Neural progenitor cell (in vitro differentiated cells): ENCODE measurements around the gene VPS26B. TPM values are rescaled to one million over a fixed set of nuclear protein-coding genes. Genes with fewer than 3 reads are reported as not detected.

Experiments
- DNase-seq: peaks from one replicate; pipeline ENCODE4 v3.0.0-alpha.2; 2016; ENCODE audit warnings: low spot score
- H2AFZ ChIP-seq: fragments of 200-600 bp; sonication (generic); replicated peaks from 2 replicates; pipeline ENCODE4 v1.6.1; 2016; ENCODE audit warnings: antibody characterized with exemption
- H3F3A ChIP-seq: fragments of 200-600 bp; sonication (generic); 2 replicates; pipeline ENCODE4 v1.6.1; 2016; ENCODE audit warnings: antibody characterized with exemption, low read depth
- H3K27ac ChIP-seq: fragments of 200-600 bp; sonication (generic); 2 replicates; pipeline ENCODE4 v1.5.1; 2016; ENCODE audit warnings: mild to moderate bottlenecking
- H3K27me3 ChIP-seq: fragments of 200-600 bp; sonication (generic); 2 replicates; pipeline ENCODE4 v1.6.1; 2016; ENCODE audit warnings: mild to moderate bottlenecking, moderate library complexity
- H3K36me3 ChIP-seq: fragments of 200-600 bp; sonication (generic); 2 replicates; pipeline ENCODE4 v1.5.1; 2016
- H3K4me1 ChIP-seq: fragments of 200-600 bp; sonication (generic); 2 replicates; pipeline ENCODE4 v1.6.1; 2016; ENCODE audit warnings: mixed run types
- H3K4me2 ChIP-seq: fragments of 200-600 bp; sonication (generic); 2 replicates; pipeline ENCODE4 v1.6.1; 2016
- H3K4me3 ChIP-seq: fragments of 200-600 bp; sonication (generic); 2 replicates; pipeline ENCODE4 v1.5.1; 2016
- H3K79me2 ChIP-seq: fragments of 200-600 bp; sonication (generic); 2 replicates; pipeline ENCODE4 v1.6.1; 2016; ENCODE audit warnings: low read depth
- H3K9ac ChIP-seq: fragments of 200-600 bp; sonication (generic); 2 replicates; pipeline ENCODE4 v1.6.1; 2016
- H3K9me3 ChIP-seq: fragments of 200-600 bp; sonication (generic); 2 replicates; pipeline ENCODE4 v1.5.1; 2016; ENCODE audit warnings: low read depth
- H4K20me1 ChIP-seq: fragments of 200-600 bp; sonication (generic); 2 replicates; pipeline ENCODE4 v1.6.1; 2016; ENCODE audit warnings: low read depth
- H3K27ac Mint-ChIP-seq: 3 replicates; pipeline ENCODE4 v1.8.0; 2021; ENCODE audit warnings: mixed read lengths
- H3K27me3 Mint-ChIP-seq: 2 replicates; pipeline ENCODE4 v1.8.0; 2022; ENCODE audit warnings: low read depth, mild to moderate bottlenecking, inconsistent platforms, moderate library complexity, mixed read lengths; ENCODE audit not compliant: insufficient read depth
- H3K36me3 Mint-ChIP-seq: 3 replicates; pipeline ENCODE4 v1.8.0; 2021; ENCODE audit warnings: mixed read lengths
- H3K4me1 Mint-ChIP-seq: 3 replicates; pipeline ENCODE4 v1.8.0; 2021; ENCODE audit warnings: mixed read lengths
- H3K4me3 Mint-ChIP-seq: 3 replicates; pipeline ENCODE4 v1.8.0; 2021; ENCODE audit warnings: mild to moderate bottlenecking, moderate library complexity, mixed read lengths
- H3K9me3 Mint-ChIP-seq: 3 replicates; pipeline ENCODE4 v1.8.0; 2020; ENCODE audit warnings: mixed read lengths
- EZH2 ChIP-seq: fragments of 200-600 bp; sonication (generic); IDR thresholded peaks from 2 replicates; pipeline ENCODE4 v1.6.1; 2017; ENCODE audit warnings: antibody characterized with exemption, mild to moderate bottlenecking, moderate library complexity
- EZH2phosphoT487 ChIP-seq: fragments of 200-600 bp; sonication (generic); IDR thresholded peaks from 2 replicates; pipeline ENCODE4 v1.6.1; 2017; ENCODE audit warnings: antibody characterized with exemption
- total RNA-seq: library from RNA; depleted of rRNA; stranded (reverse); fragments of >200 nt; gene quantifications from 2 replicates; pipeline ENCODE4 v1.2.3, GENCODE V29; 2015; ENCODE audit warnings: low replicate concordance
- TF ChIP-seq, protein P1 (sequence below): fragments of 200-600 bp; sonication (generic); IDR thresholded peaks from 2 replicates; pipeline ENCODE4 v1.5.1; 2017; ENCODE audit warnings: antibody characterized with exemption, mild to moderate bottlenecking

VPS26B gene
- total RNA-seq, 1 donor from 2014 or later: 17.6 TPM

DNA sequence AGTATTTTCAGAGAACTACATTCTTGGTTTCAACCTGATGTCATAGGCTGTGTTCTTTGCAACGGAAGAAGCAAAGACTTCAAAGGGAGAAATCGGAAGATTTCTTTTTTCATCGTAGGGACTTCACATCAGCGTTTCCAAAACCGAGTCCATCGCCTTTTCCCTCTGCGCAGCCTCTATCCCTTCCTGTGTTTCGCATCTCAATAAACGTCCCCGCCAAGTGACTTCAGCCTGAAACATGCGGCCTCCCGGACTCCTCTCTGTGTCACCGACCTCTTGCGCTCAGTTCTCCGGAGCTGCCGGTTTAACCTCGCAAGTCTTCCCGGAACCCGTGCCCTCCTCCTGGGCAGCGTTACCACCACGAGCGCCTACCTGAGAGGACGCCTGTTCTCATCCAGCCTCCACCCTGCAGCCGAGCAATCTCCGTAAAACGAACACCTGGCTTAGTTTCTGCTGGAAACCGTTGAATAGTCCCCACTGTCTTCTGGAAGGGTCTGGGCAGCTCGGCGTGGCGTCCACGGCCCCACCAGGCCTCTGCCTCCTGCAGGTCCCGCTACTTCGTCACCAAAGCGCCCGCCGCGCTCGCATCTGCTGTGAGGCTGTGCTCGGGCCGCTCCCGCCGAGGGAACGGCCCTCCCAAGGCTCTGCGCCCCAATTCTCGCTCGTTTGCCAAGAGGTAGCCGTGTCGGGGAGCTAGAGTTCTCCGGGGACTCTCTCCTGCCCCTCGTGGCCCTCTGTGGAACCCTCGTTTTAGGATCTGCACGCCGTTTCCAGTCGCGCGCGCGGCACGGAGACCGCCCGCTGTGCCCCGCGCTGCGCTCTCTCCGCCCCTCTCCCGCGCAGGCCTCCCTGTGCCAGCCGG is 51.3 kb downstream of the VPS26B start, which contains the start of gene GLB1L3:
TSS of gene GLB1L3 (plus strand) at position 846 of the 862 bp plus-strand sequence. CDS start 362 bp downstream, outside the sequence.
- H3K4me3 Mint-ChIP-seq: peak within 1 kb of the TSS; percentile 86
- no peak within 1 kb of the TSS for H3K9ac ChIP-seq
- peak; percentile 76 for DNase-seq
- peak within 1 kb of the TSS; percentile 50 for H3K4me3 ChIP-seq
- peak within 1 kb of the TSS; percentile 74 for H3K4me2 ChIP-seq
- H3K36me3 ChIP-seq: no peaks in the 10 kb centered on the region
- peak; percentile 90 for TF ChIP-seq EZH2phosphoT487
- TF ChIP-seq EZH2: no peak
- TF ChIP-seq, protein P1, sequence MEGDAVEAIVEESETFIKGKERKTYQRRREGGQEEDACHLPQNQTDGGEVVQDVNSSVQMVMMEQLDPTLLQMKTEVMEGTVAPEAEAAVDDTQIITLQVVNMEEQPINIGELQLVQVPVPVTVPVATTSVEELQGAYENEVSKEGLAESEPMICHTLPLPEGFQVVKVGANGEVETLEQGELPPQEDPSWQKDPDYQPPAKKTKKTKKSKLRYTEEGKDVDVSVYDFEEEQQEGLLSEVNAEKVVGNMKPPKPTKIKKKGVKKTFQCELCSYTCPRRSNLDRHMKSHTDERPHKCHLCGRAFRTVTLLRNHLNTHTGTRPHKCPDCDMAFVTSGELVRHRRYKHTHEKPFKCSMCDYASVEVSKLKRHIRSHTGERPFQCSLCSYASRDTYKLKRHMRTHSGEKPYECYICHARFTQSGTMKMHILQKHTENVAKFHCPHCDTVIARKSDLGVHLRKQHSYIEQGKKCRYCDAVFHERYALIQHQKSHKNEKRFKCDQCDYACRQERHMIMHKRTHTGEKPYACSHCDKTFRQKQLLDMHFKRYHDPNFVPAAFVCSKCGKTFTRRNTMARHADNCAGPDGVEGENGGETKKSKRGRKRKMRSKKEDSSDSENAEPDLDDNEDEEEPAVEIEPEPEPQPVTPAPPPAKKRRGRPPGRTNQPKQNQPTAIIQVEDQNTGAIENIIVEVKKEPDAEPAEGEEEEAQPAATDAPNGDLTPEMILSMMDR: peak; percentile 48
- H3K27ac Mint-ChIP-seq: no peak within 1 kb of the TSS
- H3K27me3 Mint-ChIP-seq: peaks cover 57% of the 10 kb centered on the region
- H3K36me3 Mint-ChIP-seq: peaks cover 4% of the 10 kb centered on the region
- H3K27me3 ChIP-seq: peaks cover 83% of the 10 kb centered on the region
- no peaks in the 10 kb centered on the region for H3K79me2 ChIP-seq
- H3K9me3 Mint-ChIP-seq: peaks cover 3% of the 10 kb centered on the region
- H4K20me1 ChIP-seq: peaks cover 14% of the 10 kb centered on the region
- no peaks in the 10 kb centered on the region for H3K9me3 ChIP-seq
- H3K27ac ChIP-seq: no peak within 1 kb of the TSS
- H3K4me1 Mint-ChIP-seq: peaks cover 35% of the 10 kb centered on the region
- H2AFZ ChIP-seq: peak within 1 kb of the TSS; percentile 53
- H3K4me1 ChIP-seq: no peaks in the 10 kb centered on the region
- peaks cover 16% of the 10 kb centered on the region for H3F3A ChIP-seq

DNA sequence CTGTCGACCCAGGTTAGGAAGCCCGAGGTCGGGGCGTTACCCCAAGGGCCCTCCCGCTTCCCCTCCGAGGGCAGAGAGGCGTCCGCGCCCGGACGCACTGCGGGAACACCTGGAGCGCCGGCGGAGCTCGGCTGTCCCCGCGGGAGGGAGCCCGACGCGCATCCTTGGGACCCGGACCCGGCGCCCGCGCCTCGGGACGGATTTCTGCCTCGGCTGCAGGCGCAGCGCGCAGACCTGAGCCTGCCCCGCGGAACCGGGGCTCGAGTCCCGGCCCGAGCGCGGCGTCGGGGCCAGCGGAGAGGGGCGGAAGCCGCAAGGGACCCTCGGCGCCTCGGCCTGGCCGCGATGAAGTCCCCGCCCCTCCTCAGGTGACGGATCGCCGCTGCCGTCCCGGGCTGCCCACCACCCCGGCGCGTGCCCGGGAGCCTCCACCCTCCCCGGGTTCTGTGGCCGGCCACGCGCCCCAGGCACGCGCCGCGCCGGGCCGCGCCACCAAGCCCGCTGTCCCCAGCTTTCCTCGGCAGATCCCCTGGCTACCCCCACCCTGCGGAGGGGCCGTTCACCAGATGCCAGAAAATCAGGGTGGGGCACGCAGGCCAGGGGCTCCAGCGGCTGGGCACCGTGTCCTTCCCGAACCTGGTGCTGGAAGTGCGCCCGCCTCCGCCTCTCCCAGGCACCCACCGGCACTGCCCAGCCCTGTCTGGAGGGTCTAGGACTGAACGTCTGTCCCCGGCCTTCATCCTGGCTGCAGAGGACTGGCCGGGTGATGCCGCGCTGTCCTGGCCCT is 52.1 kb downstream of the VPS26B start:
- Histone ChIP-seq H3F3A (peaks cover 16% of the 10 kb centered on the region), H3K4me3 (peak overlapping the region; percentile 50), H3K27ac (no peak overlapping the region), H4K20me1 (peaks cover 14% of the 10 kb centered on the region), H3K4me1 (no peaks in the 10 kb centered on the region), H3K4me2 (peak overlapping the region; percentile 74), H2AFZ (peak overlapping the region; percentile 53), H3K79me2 (no peaks in the 10 kb centered on the region), H3K9me3 (no peaks in the 10 kb centered on the region), H3K9ac (no peak overlapping the region), H3K36me3 (no peaks in the 10 kb centered on the region), H3K27me3 (peaks cover 75% of the 10 kb centered on the region)
- Mint-ChIP-seq H3K27ac (no peak overlapping the region), H3K27me3 (peaks cover 52% of the 10 kb centered on the region), H3K9me3 (peaks cover 3% of the 10 kb centered on the region), H3K4me3 (peak overlapping the region; percentile 86), H3K4me1 (peaks cover 33% of the 10 kb centered on the region), H3K36me3 (peaks cover 4% of the 10 kb centered on the region)
- TF ChIP-seq EZH2: peak; percentile 87
- TF ChIP-seq EZH2phosphoT487: peak; percentile 76
- TF ChIP-seq, protein P1: no peak
- DNase-seq: peak; percentile 56

DNA sequence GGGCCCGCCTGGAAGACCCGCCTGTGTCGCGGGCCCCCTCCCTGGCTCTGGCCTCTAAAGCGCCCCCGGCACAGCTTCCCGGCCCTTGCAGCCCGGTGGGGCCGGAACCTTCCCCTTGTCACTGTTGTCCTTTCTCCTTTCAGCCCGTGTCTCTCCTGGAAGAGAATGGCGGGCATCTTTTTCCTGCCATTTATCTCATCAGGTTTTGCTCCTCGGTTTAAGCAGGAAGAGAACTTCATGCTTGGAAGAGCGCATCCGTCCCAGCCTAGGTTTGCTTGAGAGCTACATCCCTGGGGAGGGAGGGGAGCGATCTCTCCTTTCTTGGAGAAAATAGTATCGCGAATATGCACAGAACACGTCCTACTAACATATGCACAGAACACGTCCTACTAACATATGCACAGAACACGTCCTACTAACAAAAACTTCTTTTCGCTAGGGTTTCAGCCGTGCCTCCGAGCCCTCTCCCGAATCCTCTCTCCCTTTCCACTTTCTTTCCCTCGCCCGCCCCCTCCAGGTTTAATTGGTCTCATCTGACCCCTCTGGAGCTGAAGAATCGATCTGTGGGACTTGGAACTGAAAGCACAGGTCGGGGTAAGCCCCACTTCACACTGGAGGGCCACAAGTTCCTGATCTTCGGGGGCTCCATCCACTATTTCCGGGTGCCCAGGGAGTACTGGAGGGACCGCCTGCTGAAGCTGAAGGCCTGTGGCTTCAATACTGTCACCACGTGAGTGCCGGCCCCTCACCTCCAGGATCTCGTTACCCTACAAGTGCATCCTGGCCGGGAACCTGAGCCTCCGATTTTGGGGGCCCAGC is 52.9 kb downstream of the VPS26B start:
- Histone ChIP-seq H3K4me1 (no peaks in the 10 kb centered on the region), H2AFZ (peak overlapping the region; percentile 53), H3K36me3 (no peaks in the 10 kb centered on the region), H3F3A (peaks cover 16% of the 10 kb centered on the region), H3K27me3 (peaks cover 67% of the 10 kb centered on the region), H3K9me3 (no peaks in the 10 kb centered on the region), H3K4me3 (peak overlapping the region; percentile 50), H3K27ac (no peak overlapping the region), H4K20me1 (peaks cover 14% of the 10 kb centered on the region), H3K79me2 (no peaks in the 10 kb centered on the region), H3K9ac (no peak overlapping the region), H3K4me2 (peak overlapping the region; percentile 74)
- TF ChIP-seq, protein P1: peak; percentile 21
- TF ChIP-seq EZH2 (peak; percentile 81), EZH2phosphoT487 (peak; percentile 60)
- no peak overlapping the region for H3K27ac Mint-ChIP-seq
- peaks cover 47% of the 10 kb centered on the region for H3K27me3 Mint-ChIP-seq
- DNase-seq: peak; percentile 50
- peaks cover 3% of the 10 kb centered on the region for H3K9me3 Mint-ChIP-seq
- peaks cover 31% of the 10 kb centered on the region for H3K4me1 Mint-ChIP-seq
- H3K36me3 Mint-ChIP-seq: peaks cover 4% of the 10 kb centered on the region
- peak overlapping the region; percentile 84 for H3K4me3 Mint-ChIP-seq
